H9 (cell line): Measurements from ENCODE around the gene POFUT1. TPM values are rescaled to one million over a fixed set of nuclear protein-coding genes. Genes with fewer than 3 reads are reported as not detected.

Source experiments
- DNase-seq: peaks from one replicate; pipeline ENCODE4 v3.0.0-alpha.2; 2017
- H2AFZ ChIP-seq: one replicate; pipeline ENCODE4 v1.6.1; 2013; ENCODE audit warnings: mild to moderate bottlenecking, low read length, control low read depth, moderate library complexity
- H2AK5ac ChIP-seq: 2 replicates; pipeline ENCODE4 v1.6.1; 2013; ENCODE audit warnings: low read length, control low read depth, mixed read lengths; ENCODE audit not compliant: insufficient read length
- H2BK120ac ChIP-seq: one replicate; pipeline ENCODE4 v1.6.1; 2013; ENCODE audit warnings: low read depth, mild to moderate bottlenecking, low read length, control low read depth, inconsistent platforms; ENCODE audit not compliant: poor library complexity, severe bottlenecking
- H2BK12ac ChIP-seq: 2 replicates; pipeline ENCODE4 v1.6.1; 2013; ENCODE audit warnings: low read length, control low read depth, mixed read lengths, low read depth; ENCODE audit not compliant: insufficient read length
- H2BK15ac ChIP-seq: 2 replicates; pipeline ENCODE4 v1.6.1; 2013; ENCODE audit warnings: low read depth, low read length, control low read depth
- H2BK20ac ChIP-seq: one replicate; pipeline ENCODE4 v1.6.1; 2013; ENCODE audit warnings: low read depth, mild to moderate bottlenecking, low read length, control low read depth, inconsistent platforms; ENCODE audit not compliant: poor library complexity, severe bottlenecking
- H2BK5ac ChIP-seq: 2 replicates; pipeline ENCODE4 v1.6.1; 2013; ENCODE audit warnings: low read length, control low read depth, mixed read lengths; ENCODE audit not compliant: insufficient read length
- H3K14ac ChIP-seq: 2 replicates; pipeline ENCODE4 v1.6.1; 2013; ENCODE audit warnings: low read length, control low read depth; ENCODE audit not compliant: insufficient read depth
- H3K18ac ChIP-seq: 2 replicates; pipeline ENCODE4 v1.6.1; 2013; ENCODE audit warnings: low read depth, mild to moderate bottlenecking, mixed read lengths, low read length, control low read depth; ENCODE audit not compliant: insufficient read length
- H3K23ac ChIP-seq: 2 replicates; pipeline ENCODE4 v1.6.1; 2013; ENCODE audit warnings: low read length, control low read depth, mixed read lengths, low read depth; ENCODE audit not compliant: insufficient read length
- H3K23me2 ChIP-seq: 2 replicates; pipeline ENCODE4 v1.6.1; 2013; ENCODE audit warnings: low read depth, mild to moderate bottlenecking, mixed read lengths, low read length, control low read depth; ENCODE audit not compliant: insufficient read length, poor library complexity, severe bottlenecking
- H3K27ac ChIP-seq: 2 replicates; pipeline ENCODE4 v1.5.1; 2013; ENCODE audit warnings: low read length, control low read depth, mixed read lengths, low read depth; ENCODE audit not compliant: insufficient read length
- H3K27me3 ChIP-seq: 2 replicates; pipeline ENCODE4 v1.6.1; 2013; ENCODE audit warnings: low read length, control low read depth, inconsistent platforms; ENCODE audit not compliant: insufficient read depth
- H3K4ac ChIP-seq: 2 replicates; pipeline ENCODE4 v1.6.1; 2013; ENCODE audit warnings: low read depth, mild to moderate bottlenecking, control low read depth, inconsistent platforms, low read length, moderate library complexity
- H3K4me1 ChIP-seq: 2 replicates; pipeline ENCODE4 v1.6.1; 2013; ENCODE audit warnings: low read length, control low read depth, inconsistent platforms; ENCODE audit not compliant: insufficient read depth
- H3K4me2 ChIP-seq: 2 replicates; pipeline ENCODE4 v1.6.1; 2013; ENCODE audit warnings: low read length, control low read depth, mixed read lengths; ENCODE audit not compliant: insufficient read length, insufficient read depth
- H3K56ac ChIP-seq: 2 replicates; pipeline ENCODE4 v1.6.1; 2013; ENCODE audit warnings: low read depth, mild to moderate bottlenecking, mixed read lengths, low read length, control low read depth; ENCODE audit not compliant: insufficient read length
- H3K79me1 ChIP-seq: 2 replicates; pipeline ENCODE4 v1.6.1; 2013; ENCODE audit warnings: low read depth, mild to moderate bottlenecking, moderate library complexity, low read length, control low read depth, inconsistent platforms; ENCODE audit not compliant: insufficient read depth, poor library complexity, severe bottlenecking
- H3K79me2 ChIP-seq: 2 replicates; pipeline ENCODE4 v1.6.1; 2013; ENCODE audit warnings: low read length, control low read depth, inconsistent platforms; ENCODE audit not compliant: insufficient read depth
- H3K9ac ChIP-seq: 2 replicates; pipeline ENCODE4 v1.6.1; 2013; ENCODE audit warnings: low read length, control low read depth, mixed read lengths; ENCODE audit not compliant: insufficient read length; ENCODE audit errors: extremely low read depth
- H3K9me3 ChIP-seq: one replicate; pipeline ENCODE4 v1.6.1; 2013; ENCODE audit warnings: low read depth, low read length, inconsistent platforms; ENCODE audit not compliant: control insufficient read depth
- H3T11ph ChIP-seq: one replicate; pipeline ENCODE4 v1.6.1; 2013; ENCODE audit warnings: mild to moderate bottlenecking, low read length, control low read depth, inconsistent platforms
- H4K20me1 ChIP-seq: one replicate; pipeline ENCODE4 v1.6.1; 2013; ENCODE audit not compliant: control insufficient read depth, insufficient read length, insufficient read depth
- H4K5ac ChIP-seq: 2 replicates; pipeline ENCODE4 v1.6.1; 2013; ENCODE audit warnings: low read depth, mild to moderate bottlenecking, mixed read lengths, low read length, control low read depth; ENCODE audit not compliant: insufficient read length
- H4K8ac ChIP-seq: replicated peaks from 2 replicates; pipeline ENCODE4 v1.6.1; 2013; ENCODE audit warnings: low read length, control low read depth, mixed read lengths, low read depth; ENCODE audit not compliant: insufficient read length
- H4K91ac ChIP-seq: 2 replicates; pipeline ENCODE4 v1.6.1; 2013; ENCODE audit warnings: low read depth, mild to moderate bottlenecking, moderate library complexity, mixed read lengths, low read length, control low read depth; ENCODE audit not compliant: insufficient read length
- H3K27ac Mint-ChIP-seq, 3 experiments: 2 replicates in 2 of 3; 3 replicates in 1 of 3; pipeline ENCODE4 v1.8.0; 2020 to 2021; ENCODE audit warnings: mixed read lengths in 3 of 3, mild to moderate bottlenecking in 1 of 3, moderate library complexity in 1 of 3
- H3K27me3 Mint-ChIP-seq: 2 replicates; pipeline ENCODE4 v1.8.0; 2021; ENCODE audit warnings: low read depth, mild to moderate bottlenecking, moderate library complexity, mixed read lengths
- H3K36me3 Mint-ChIP-seq, 3 experiments: 2 replicates in 2 of 3; 3 replicates in 1 of 3; pipeline ENCODE4 v1.8.0; 2020 to 2021; ENCODE audit warnings: low read depth in 3 of 3, mixed read lengths in 3 of 3; ENCODE audit not compliant: insufficient read depth in 1 of 3
- H3K4me1 Mint-ChIP-seq, 2 experiments: 2 replicates each; pipeline ENCODE4 v1.8.0; 2020; ENCODE audit warnings: mixed read lengths in 2 of 2
- H3K4me3 Mint-ChIP-seq, 2 experiments: 2 replicates in 1 of 2; 3 replicates in 1 of 2; pipeline ENCODE4 v1.8.0; 2020 to 2021; ENCODE audit warnings: mild to moderate bottlenecking in 2 of 2, mixed read lengths in 2 of 2, moderate library complexity in 1 of 2
- H3K9me3 Mint-ChIP-seq, 2 experiments: 2 replicates in 1 of 2; 3 replicates in 1 of 2; pipeline ENCODE4 v1.8.0; 2020; ENCODE audit warnings: mild to moderate bottlenecking in 2 of 2, mixed read lengths in 2 of 2, moderate library complexity in 1 of 2
- CTCF ChIP-seq: fragments of 200-600 bp; sonication (generic); conservative IDR thresholded peaks from 3 replicates; pipeline ENCODE4 v1.8.0; 2021; ENCODE audit warnings: antibody characterized with exemption, mild to moderate bottlenecking
- whole genome bisulfite sequencing: extraction: QIAGEN DNeasy Blood & Tissue Kit; methylation state at CpG from one replicate; pipeline ENCODE4 v1.1.7; 2013; ENCODE audit warnings: missing lambda C conversion rate, low lambda C conversion rate, mixed read lengths; ENCODE audit not compliant: insufficient read length; ENCODE audit errors: extremely low coverage; 5-methylcytosine and 5-hydroxymethylcytosine counted together
- total RNA-seq: library from RNA; stranded (reverse); gene quantifications from 2 replicates; pipeline ENCODE4 v1.2.1, GENCODE V29; 2021

POFUT1 gene
- total RNA-seq, 1 experiment from 2014 or later, result 41.2 TPM

GRCh38 chr20:32233286-32233685 lies 25.6 kb downstream of the POFUT1 start:
- H3K79me1 ChIP-seq, result no peaks in the 10 kb centered on the region
- H2BK15ac ChIP-seq, result no peak overlapping the region
- no peak overlapping the region for H2AK5ac ChIP-seq
- WGBS, result no CpG with 5 or more reads among the region's 9 CpGs
- H2BK120ac ChIP-seq, result no peak overlapping the region
- no peak overlapping the region for H2AFZ ChIP-seq
- no peaks in the 10 kb centered on the region for H3K9me3 Mint-ChIP-seq
- no peak overlapping the region for H3K56ac ChIP-seq
- H3K23ac ChIP-seq, result no peak overlapping the region
- no peaks in the 10 kb centered on the region for H3K23me2 ChIP-seq
- no peaks in the 10 kb centered on the region for H3K27me3 ChIP-seq
- H3K79me2 ChIP-seq, result no peaks in the 10 kb centered on the region
- no peak overlapping the region for H4K5ac ChIP-seq
- no peaks in the 10 kb centered on the region; the same call in 1 of the 2 replicates for H3K27me3 Mint-ChIP-seq
- H3K4me1 ChIP-seq, result no peaks in the 10 kb centered on the region
- no peak overlapping the region for H3K14ac ChIP-seq
- no peak overlapping the region for H2BK5ac ChIP-seq
- no peaks in the 10 kb centered on the region for H3K9me3 ChIP-seq
- no peak overlapping the region for H3K27ac Mint-ChIP-seq
- H4K8ac ChIP-seq, result no peak overlapping the region
- H4K20me1 ChIP-seq, result no peaks in the 10 kb centered on the region
- peaks cover 34 to 68% (median 65%) of the 10 kb centered on the region in 3 experiments; a peak in 6 of 7 replicates for H3K36me3 Mint-ChIP-seq
- no peak overlapping the region for H3K4me2 ChIP-seq
- no peak overlapping the region for H3T11ph ChIP-seq
- no peak overlapping the region for H2BK20ac ChIP-seq
- H3K4me3 Mint-ChIP-seq, result no peak overlapping the region
- no peak overlapping the region for H4K91ac ChIP-seq
- no peak overlapping the region for H3K18ac ChIP-seq
- H3K27ac ChIP-seq, result no peak overlapping the region
- H2BK12ac ChIP-seq, result no peak overlapping the region
- no peak for TF ChIP-seq CTCF
- no peaks in the 10 kb centered on the region; a peak in 1 of 4 replicates for H3K4me1 Mint-ChIP-seq
- H3K9ac ChIP-seq, result no peak overlapping the region
- H3K4ac ChIP-seq, result no peak overlapping the region
- DNase-seq, result no peak
